Endothelial cell (in vitro differentiated cells): ENCODE measurements around the gene CCRL2. TPM values are rescaled to one million over a fixed set of nuclear protein-coding genes. Genes with fewer than 3 reads are reported as not detected.

ENCODE experiments used
- DNase-seq: peaks from one replicate; pipeline ENCODE4 v3.0.0; 2021; ENCODE audit warnings: low spot score
- H3K27ac Mint-ChIP-seq: one replicate; pipeline ENCODE4 v1.8.0; 2021; ENCODE audit warnings: mixed read lengths, inconsistent platforms; ENCODE audit not compliant: unreplicated experiment
- H3K27me3 Mint-ChIP-seq: one replicate; pipeline ENCODE4 v1.8.0; 2021; ENCODE audit warnings: mild to moderate bottlenecking, moderate library complexity, mixed read lengths, inconsistent platforms; ENCODE audit not compliant: unreplicated experiment
- H3K36me3 Mint-ChIP-seq: one replicate; pipeline ENCODE4 v1.8.0; 2021; ENCODE audit warnings: mild to moderate bottlenecking, low read depth, mixed read lengths, inconsistent platforms; ENCODE audit not compliant: unreplicated experiment
- H3K4me1 Mint-ChIP-seq: one replicate; pipeline ENCODE4 v1.8.0; 2021; ENCODE audit warnings: mild to moderate bottlenecking, mixed read lengths, inconsistent platforms; ENCODE audit not compliant: unreplicated experiment
- H3K4me3 Mint-ChIP-seq: one replicate; pipeline ENCODE4 v1.8.0; 2021; ENCODE audit warnings: mild to moderate bottlenecking, mixed read lengths, inconsistent platforms; ENCODE audit not compliant: unreplicated experiment
- H3K9me3 Mint-ChIP-seq: one replicate; pipeline ENCODE4 v1.8.0; 2021; ENCODE audit warnings: mixed read lengths, inconsistent platforms; ENCODE audit not compliant: unreplicated experiment
- total RNA-seq: library from RNA; stranded (reverse); fragmentation: NEBNext Ultra II Directional; extraction: Animal tissue kit (Norgen Biotek cat#: 25700); gene quantifications from one replicate; pipeline ENCODE4 v1.2.1, GENCODE V29; 2021; ENCODE audit not compliant: unreplicated experiment
- TF ChIP-seq, protein P1 (sequence below): fragments of 200-600 bp; sonication (generic); IDR thresholded peaks from one replicate; pipeline ENCODE4 v1.5.0; 2021; ENCODE audit warnings: antibody characterized with exemption; ENCODE audit not compliant: unreplicated experiment

CCRL2 gene
- total RNA-seq, 1 donor from 2014 or later: 1.4 TPM

DNA sequence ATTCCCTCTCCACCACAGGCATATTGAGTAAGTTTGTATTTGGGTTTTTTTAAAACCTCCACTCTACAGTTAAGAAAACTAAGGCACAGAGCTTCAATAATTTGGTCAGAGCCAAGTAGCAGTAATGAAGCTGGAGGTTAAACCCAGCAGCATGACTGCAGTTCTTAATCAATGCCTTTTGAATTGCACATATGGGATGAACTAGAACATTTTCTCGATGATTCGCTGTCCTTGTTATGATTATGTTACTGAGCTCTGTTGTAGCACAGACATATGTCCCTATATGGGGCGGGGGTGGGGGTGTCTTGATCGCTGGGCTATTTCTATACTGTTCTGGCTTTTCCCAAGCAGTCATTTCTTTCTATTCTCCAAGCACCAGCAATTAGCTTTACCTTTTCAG, 37.9 kb upstream of the CCRL2 start:
- Mint-ChIP-seq H3K36me3 (no peaks in the 10 kb centered on the region), H3K4me1 (peaks cover 4% of the 10 kb centered on the region), H3K4me3 (no peak overlapping the region), H3K27me3 (no peaks in the 10 kb centered on the region), H3K27ac (no peak overlapping the region), H3K9me3 (no peaks in the 10 kb centered on the region)
- DNase-seq: no peak
- TF ChIP-seq, protein P1, sequence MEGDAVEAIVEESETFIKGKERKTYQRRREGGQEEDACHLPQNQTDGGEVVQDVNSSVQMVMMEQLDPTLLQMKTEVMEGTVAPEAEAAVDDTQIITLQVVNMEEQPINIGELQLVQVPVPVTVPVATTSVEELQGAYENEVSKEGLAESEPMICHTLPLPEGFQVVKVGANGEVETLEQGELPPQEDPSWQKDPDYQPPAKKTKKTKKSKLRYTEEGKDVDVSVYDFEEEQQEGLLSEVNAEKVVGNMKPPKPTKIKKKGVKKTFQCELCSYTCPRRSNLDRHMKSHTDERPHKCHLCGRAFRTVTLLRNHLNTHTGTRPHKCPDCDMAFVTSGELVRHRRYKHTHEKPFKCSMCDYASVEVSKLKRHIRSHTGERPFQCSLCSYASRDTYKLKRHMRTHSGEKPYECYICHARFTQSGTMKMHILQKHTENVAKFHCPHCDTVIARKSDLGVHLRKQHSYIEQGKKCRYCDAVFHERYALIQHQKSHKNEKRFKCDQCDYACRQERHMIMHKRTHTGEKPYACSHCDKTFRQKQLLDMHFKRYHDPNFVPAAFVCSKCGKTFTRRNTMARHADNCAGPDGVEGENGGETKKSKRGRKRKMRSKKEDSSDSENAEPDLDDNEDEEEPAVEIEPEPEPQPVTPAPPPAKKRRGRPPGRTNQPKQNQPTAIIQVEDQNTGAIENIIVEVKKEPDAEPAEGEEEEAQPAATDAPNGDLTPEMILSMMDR: no peak

DNA sequence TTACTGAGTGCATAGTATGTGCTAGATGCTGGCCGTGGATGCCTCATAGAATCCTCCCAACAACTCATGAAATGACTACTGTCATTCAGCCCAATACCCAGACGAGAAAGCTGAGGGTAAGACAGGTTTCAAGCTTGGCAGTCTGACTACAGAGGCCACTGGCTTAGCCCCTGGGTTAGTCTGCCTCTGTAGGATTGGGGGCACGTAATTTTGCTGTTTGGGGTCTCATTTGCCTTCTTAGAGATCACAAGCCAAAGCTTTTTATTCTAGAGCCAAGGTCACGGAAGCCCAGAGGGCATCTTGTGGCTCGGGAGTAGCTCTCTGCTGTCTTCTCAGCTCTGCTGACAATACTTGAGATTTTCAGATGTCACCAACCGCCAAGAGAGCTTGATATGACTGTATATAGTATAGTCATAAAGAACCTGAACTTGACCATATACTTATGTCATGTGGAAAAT, 37.4 kb upstream of the CCRL2 start:
- DNase-seq: no peak
- no peaks in the 10 kb centered on the region for H3K9me3 Mint-ChIP-seq
- H3K4me3 Mint-ChIP-seq: no peak overlapping the region
- no peaks in the 10 kb centered on the region for H3K36me3 Mint-ChIP-seq
- H3K27ac Mint-ChIP-seq: no peak overlapping the region
- no peaks in the 10 kb centered on the region for H3K27me3 Mint-ChIP-seq
- TF ChIP-seq, protein P1: no peak
- H3K4me1 Mint-ChIP-seq: peaks cover 4% of the 10 kb centered on the region

DNA sequence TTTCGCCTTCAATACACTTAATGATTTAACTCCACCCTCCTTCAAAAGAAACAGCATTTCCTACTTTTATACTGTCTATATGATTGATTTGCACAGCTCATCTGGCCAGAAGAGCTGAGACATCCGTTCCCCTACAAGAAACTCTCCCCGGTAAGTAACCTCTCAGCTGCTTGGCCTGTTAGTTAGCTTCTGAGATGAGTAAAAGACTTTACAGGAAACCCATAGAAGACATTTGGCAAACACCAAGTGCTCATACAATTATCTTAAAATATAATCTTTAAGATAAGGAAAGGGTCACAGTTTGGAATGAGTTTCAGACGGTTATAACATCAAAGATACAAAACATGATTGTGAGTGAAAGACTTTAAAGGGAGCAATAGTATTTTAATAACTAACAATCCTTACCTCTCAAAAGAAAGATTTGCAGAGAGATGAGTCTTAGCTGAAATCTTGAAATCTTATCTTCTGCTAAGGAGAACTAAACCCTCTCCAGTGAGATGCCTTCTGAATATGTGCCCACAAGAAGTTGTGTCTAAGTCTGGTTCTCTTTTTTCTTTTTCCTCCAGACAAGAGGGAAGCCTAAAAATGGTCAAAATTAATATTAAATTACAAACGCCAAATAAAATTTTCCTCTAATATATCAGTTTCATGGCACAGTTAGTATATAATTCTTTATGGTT, 36.1 kb upstream of the CCRL2 start, which contains the start of gene CCR5:
TSS of gene CCR5 (plus strand) at position 108 of the 680 bp plus-strand sequence. CDS start 1,957 bp downstream, outside the sequence.
- peaks cover 7% of the 10 kb centered on the region for H3K4me1 Mint-ChIP-seq
- no peak within 1 kb of the TSS for H3K4me3 Mint-ChIP-seq
- H3K9me3 Mint-ChIP-seq: no peaks in the 10 kb centered on the region
- TF ChIP-seq, protein P1: no peak
- no peak for DNase-seq
- no peaks in the 10 kb centered on the region for H3K27me3 Mint-ChIP-seq
- H3K27ac Mint-ChIP-seq: no peak within 1 kb of the TSS
- H3K36me3 Mint-ChIP-seq: no peaks in the 10 kb centered on the region

DNA sequence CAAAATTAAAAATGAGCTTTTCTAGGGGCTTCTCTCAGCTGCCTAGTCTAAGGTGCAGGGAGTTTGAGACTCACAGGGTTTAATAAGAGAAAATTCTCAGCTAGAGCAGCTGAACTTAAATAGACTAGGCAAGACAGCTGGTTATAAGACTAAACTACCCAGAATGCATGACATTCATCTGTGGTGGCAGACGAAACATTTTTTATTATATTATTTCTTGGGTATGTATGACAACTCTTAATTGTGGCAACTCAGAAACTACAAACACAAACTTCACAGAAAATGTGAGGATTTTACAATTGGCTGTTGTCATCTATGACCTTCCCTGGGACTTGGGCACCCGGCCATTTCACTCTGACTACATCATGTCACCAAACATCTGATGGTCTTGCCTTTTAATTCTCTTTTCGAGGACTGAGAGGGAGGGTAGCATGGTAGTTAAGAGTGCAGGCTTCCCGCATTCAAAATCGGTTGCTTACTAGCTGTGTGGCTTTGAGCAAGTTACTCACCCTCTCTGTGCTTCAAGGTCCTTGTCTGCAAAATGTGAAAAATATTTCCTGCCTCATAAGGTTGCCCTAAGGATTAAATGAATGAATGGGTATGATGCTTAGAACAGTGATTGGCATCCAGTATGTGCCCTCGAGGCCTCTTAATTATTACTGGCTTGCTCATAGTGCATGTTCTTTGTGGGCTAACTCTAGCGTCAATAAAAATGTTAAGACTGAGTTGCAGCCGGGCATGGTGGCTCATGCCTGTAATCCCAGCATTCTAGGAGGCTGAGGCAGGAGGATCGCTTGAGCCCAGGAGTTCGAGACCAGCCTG, 35.3 kb upstream of the CCRL2 start:
- Mint-ChIP-seq H3K4me3 (no peak overlapping the region), H3K27me3 (no peaks in the 10 kb centered on the region), H3K36me3 (no peaks in the 10 kb centered on the region), H3K4me1 (peaks cover 7% of the 10 kb centered on the region), H3K9me3 (no peaks in the 10 kb centered on the region), H3K27ac (no peak overlapping the region)
- no peak for DNase-seq
- TF ChIP-seq, protein P1: no peak
